ENCODE data around the gene AIMP2.
A peak's percentile ranks its signal among the peaks of the same experiment; 100 is the strongest.
"Not testable (repeated sequence)": the region's sequence is repeated elsewhere in the genome, so short reads cannot be mapped to it uniquely, and the experiment has no call there.

Gene AIMP2

DNA sequence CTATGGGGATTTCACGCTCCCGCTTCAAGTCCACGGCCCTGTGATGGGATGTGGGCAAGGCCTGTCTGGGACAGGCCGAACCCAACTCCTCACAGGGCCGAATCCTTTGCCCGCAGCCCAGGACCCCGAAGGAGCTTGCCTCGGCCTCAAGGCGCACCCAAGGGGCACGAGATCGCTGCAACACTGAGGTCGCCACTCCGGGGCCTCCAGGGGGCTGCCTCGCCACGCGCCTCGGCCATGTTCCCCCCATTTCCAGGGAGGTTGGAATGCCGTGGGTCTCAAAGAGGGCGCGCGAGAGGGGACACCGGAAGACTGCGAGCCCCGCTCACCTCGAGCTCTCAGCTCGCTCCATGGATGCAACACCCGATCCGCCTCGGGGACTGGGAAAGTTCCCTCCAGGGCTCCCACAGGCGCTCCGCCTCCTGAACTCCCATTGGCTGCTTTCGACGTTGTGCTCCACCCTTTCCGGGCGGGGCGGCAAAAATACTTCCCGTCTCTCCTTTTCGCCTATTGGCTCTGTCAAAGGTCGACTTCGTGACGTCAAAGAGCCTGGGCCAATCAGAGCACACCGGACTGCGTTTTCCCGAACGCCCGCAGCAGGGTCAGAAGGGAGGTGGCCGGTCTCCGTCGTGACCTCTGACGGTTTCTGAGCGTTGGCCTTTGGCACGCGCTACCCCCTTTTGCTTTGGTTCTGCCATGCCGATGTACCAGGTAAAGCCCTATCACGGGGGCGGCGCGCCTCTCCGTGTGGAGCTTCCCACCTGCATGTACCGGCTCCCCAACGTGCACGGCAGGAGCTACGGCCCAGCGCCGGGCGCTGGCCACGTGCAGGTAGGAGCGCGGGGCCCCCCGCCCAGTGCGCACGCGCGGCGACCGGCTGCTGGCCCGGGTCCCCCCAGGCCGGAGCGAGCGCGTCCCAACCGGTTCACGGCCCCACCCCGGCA is at the start of gene AIMP2, which contains the start of gene PMS2:
Gene AIMP2, plus strand, starts transcription at position 605 of the 944 bp plus-strand sequence. Its CDS starts 92 bp downstream, at position 697.
Gene PMS2, minus strand, starts transcription at position 382 of the 944 bp plus-strand sequence. Its CDS starts 30 bp downstream, at position 352.
- peak; percentile 100 for DNase-seq

DNA sequence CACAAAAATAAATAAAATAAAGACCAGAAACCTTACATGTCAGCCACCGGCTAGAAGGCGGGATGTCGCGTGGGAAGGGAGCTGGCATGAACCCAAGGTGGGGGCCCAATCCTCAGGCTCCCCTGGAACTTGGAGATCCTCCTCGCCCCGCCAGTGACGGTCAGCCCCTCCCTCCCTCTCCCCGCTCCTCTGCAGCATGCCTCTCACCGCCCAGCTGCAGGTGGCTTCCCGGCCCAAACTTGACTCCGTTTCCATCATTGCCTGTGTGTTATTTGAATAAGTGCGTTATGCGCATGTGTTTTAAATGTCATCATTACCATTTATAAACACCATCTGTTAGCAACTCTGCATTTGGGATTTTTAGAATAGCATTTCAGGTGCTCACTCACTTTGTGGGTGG is 45.9 kb upstream of the AIMP2 start:
- not testable (repeated sequence) for DNase-seq

DNA sequence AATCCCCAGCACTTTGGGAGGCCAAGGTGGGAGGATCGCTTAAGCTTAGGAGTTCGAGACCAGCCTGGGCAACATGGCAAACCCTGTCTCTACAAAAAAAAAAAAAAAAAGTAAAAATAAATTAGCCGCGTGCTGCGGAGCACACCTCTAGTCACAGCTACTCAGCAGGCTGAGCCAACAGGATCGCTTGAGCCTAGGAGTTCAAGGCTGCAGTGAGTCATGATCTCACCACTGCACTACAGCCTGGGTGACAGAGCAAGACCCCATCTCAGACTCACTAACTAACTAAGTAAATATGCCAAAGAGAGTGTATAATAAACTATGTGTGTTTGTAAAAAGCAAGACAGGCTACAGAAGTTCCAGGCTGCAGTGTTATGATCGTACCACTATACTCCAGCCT is 45.3 kb upstream of the AIMP2 start:
- not testable (repeated sequence) for DNase-seq

DNA sequence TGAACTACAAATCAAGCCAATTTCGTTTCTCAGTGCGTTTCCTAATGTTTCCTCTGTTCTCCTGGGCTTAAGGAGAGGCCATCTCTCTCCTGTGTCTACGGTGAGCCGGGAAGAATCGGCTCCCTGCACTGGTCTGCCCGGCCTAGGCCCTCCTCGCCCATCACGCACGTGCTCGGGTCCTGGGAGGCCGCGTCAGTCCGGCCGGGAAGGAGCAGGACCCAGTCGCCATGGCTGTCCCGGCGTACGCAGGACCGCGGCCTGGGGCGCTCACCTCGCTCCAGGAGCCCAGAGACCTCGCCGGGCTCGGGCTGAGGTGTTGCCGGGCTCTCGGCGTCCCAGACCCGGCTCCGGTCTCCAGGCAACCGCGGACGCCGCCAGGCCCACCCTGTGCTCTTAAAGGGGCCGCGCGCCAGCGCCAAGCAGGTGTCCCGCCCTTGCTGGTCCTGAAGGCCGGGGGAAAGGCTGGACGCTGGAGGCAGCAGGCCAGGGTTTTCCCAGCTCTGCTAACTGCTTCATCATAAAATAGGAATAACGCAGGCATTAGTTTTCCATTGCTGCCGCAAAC is 38.6 kb upstream of the AIMP2 start, which contains the start of gene RSPH10B:
Gene RSPH10B, minus strand, starts transcription at position 343 of the 565 bp plus-strand sequence. CDS start 3,573 bp downstream, outside the sequence.
- DNase-seq: not testable (repeated sequence)

DNA sequence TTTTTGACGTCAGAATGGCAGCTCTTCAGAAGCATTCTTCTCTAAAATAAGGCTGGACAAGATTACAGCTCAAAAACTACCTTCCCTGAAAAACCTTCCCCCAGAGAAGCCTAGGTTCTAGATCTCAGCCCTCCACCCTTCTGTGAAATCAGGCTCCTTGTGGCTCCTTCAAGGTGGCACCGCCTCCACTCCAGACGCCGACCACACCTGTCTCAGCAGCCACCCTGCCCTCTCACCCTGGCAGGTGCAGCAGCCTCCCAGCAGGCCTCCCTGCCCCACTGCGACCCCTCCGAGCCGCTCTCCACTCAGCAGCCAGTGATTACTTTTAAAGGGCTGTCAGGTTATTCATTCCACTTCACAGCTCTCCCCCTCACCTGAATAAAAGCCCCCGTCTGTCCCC is 35.5 kb upstream of the AIMP2 start:
- DNase-seq: not testable (repeated sequence)

DNA sequence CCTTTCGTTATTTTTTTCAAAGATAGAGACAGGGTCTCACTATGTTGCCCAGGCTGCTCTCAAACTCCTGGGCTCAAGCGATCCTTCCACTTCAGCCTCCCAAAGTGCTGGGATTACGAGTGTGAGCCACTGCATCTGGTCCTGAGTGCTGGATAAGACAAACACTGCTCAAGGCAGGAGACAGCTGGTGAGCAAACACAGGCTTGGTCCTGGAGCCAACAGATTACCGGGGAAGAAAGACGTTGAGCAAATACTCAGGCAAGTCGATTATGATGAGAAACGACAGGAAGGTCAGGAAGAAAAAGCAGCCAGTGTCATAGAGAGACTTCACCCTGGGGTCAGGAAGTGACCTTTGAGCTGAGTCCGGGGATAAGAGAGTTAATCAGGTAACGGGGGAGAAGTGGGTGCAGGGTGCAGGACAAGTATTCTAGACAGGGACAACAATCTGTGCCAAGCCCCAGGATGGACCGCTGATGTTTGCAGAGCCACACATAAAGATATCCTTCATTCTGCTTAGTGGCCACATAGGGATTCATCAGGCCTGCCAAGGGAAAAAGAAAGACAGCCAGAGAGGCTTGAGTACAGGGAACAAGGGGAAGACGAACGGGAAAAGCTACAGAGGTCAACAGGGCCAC is 29.3 kb upstream of the AIMP2 start:
- DNase-seq: not testable (repeated sequence)

DNA sequence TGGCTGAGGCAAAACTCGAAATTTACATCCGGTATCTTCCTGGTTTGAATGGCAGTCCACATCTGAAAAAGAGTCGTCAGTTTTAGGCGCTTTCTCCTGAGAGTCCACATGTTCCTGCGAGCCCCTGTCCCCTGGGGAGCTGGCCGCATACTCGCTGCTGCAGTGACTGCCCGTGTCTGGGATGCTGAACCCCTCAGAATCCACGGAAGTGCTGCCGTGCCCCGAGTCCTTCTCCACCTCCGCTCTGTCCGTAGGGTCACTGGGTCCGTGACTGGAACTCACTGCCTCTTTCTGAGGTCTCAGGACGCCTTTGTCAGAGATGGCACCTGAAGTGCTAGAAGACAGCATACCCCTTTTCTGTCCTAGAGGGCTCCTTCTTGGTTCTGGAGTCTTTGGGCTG is 22.0 kb upstream of the AIMP2 start:
- DNase-seq: not testable (repeated sequence)

DNA sequence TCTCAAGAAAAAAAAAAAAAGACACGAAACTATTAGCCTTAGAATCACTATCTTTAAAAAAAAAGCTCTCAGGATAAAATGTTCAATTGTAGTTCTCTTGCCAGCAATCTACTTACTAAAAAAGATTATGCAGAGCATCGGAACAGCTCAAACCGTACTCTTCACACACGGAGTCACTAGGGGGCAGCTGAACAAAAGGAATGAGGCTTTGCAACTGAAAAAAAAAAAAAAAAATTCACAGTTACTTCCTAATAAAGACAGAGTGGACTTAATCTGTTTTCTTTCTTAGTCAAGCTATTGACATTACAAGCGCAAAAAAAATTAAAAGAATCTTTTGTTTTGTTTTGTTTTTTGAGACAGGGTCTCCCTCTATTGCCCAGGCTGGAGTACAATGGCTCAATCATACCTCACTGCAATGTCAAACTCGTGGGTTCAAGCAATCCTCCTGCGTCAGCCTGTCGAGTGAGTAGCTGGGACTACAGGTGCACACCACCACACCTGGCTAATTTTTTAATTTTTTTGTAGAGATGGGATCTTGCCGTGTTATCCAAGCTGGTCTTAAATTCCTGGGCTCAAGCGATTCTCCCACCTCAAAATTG is 11.8 kb upstream of the AIMP2 start:
- DNase-seq: peak; percentile 74

DNA sequence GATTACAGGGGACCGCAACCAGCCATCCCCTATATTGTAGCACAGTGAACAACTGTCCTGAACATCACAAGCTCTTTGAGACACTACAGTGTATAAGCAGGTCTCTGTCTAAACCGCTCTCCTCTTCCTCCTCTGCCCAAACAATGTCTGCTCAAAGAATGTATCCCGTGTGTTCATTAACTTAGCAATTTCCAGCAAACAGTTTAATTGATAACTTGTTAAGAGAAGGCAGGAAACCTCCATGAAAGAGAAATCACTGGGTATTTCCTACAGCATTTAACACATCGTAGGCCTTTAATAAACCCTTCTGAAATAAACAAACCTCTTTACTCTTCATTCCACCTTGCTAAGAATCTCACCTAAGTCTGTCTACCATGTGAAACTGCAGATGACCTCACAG is 1.7 kb upstream of the AIMP2 start:
- DNase-seq: no peak

DNA sequence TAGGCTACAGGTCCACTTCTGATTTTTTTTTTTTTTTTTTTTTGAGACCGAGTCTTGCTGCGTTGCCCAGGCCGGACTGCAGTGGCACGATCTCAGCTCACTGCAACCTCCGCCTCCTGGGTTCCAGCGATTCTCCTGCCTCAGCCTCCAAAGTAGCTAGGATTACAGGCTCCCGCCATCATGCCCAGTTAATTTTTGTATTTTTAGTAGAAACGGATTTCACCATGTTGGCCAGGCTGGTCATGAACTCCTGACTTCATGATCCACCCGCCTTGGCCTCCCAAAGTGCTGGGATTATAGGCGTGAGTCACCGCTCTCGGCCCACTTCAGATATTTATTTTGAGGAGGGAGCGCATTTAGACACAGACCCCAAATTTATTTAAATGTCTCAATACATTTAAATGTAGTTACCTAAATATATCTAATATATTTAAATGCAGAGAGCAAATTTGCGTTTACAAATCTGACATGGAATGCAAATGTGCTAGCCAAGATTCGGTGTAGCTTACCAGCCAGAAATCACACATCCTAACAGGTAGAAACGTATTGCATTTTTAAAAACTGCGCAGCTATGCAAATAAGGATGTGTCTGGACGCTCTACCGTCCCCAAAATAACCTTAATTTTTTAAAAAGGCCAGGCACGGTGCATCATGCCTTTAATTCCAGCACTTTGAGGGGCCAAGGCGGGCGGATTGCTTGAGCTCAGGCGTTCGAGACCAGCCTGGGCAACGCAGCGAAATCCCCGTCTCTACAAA is 1.1 kb upstream of the AIMP2 start:
- DNase-seq: not testable (repeated sequence)

DNA sequence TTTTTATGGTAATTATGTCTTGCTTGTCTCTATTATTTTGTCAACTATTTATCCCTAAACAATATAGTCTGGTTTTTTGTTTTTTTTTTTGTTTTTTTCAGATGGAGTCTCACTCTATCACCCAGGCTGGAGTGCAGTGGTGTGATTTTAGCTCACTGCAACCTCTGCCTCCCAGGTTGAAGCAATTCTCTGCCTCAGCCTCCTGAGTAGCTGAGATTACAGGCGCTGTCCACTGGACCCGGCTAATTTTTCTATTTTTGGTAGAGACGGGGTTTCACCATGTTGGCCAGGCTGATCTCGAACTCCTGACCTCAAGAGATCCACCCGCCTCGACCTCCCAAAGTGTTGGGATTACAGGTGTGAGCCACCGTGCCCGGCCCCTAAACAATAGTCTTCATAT is 1.3 kb downstream of the AIMP2 start:
- not testable (repeated sequence) for DNase-seq

DNA sequence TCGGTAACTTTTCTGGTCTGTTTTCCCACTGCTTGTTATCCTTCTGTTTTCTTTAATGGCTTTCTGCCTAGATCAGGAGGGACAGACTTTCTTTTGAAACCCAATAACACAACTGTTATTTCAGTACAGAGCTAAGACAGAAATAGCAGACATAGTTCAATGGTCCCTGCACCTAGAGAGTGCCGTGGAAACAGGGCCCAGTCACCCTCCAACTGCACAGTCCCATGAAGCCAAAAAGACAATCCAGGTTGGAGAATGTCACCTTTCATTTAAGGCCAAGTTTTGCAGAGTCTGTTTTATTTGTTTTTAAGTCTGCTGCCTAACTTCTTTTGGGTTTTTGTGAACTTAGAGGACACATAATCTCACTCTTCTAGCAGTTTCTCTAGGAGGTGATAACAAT is 2.5 kb downstream of the AIMP2 start:
- DNase-seq: no peak

DNA sequence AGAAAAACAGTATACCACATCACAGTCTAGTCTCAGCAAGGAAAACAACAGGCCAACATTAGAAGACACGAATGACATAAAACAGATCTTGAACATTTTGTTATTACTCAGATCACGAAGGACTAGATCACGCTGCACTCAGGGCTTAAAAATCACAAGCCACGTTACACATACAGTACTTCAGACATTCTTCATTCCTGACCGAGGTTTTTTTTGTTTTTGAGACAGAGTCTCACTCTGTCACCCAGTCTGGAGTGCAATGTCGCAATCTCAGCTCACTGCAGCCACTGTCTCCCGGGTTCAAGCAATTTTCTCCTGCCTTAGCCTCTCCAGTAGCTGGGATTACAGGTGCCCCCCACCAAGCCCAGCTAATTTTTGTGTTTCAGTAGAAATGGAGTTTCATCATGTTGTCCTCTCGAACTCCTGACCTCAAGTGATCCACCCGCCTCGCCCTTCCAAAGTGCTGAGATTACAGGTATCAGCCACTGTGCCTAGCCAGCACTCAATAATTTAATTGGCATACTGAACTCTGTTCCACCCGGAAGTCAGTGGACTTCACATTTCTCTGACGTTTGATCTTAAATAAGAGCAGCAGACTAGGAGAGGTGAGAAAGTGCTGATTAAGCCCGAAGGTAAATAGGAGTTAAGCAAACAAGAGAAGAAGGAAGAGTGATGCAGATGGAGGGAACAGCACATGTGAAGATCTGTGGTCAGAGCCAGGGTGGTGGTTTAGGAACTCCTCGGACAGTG is 3.5 kb downstream of the AIMP2 start:
- DNase-seq: no peak

DNA sequence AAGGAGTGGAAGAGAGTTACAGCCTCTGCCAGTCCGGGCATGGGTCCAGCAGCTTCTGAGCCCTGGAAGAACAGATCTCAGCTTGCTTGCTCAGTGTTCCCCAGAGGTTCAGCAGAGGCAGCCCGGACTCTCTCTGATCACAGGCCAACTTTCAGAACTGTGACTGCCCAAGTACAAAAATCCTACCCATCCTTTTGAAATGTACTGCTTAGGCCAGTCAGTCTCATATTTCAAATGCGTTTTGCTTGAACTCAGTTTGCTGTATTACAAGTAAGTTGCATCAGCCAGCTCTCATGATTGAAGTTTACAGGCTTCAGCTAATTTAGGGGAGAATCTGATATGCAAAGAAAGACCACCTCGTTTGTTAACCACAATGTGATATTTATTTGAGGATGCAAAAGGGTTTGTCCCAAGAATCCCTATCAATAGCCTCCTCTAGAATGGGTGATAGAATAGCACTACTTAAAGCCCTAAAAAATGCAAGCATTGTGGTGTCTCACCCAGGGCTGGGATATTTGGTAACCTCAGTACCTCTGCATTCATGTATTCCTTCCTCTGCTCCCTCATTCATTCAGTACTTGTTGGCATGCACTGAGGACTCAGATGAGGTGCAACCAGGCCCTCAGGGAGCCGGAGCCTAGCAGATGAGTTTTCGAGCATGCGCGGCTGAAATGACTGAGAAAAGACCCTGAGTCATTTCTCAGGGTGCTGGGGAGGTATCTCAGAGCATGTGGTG is 7.0 kb downstream of the AIMP2 start:
- DNase-seq: no peak

DNA sequence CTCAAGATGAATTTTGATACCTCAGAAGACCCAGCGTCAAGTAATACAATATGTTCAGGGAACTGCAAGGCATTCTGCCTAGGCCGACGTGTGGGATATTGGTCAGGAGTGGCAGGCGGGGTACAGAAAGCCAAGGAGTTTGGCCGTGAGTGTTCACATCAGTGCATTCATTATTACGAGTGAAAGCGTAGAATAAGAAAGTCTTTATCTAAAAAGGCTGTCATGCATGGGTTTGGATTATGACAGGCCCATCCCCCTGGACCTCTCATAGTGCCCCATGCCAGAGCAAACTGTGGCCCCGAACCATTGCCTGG is 7.5 kb downstream of the AIMP2 start:
- DNase-seq: no peak

DNA sequence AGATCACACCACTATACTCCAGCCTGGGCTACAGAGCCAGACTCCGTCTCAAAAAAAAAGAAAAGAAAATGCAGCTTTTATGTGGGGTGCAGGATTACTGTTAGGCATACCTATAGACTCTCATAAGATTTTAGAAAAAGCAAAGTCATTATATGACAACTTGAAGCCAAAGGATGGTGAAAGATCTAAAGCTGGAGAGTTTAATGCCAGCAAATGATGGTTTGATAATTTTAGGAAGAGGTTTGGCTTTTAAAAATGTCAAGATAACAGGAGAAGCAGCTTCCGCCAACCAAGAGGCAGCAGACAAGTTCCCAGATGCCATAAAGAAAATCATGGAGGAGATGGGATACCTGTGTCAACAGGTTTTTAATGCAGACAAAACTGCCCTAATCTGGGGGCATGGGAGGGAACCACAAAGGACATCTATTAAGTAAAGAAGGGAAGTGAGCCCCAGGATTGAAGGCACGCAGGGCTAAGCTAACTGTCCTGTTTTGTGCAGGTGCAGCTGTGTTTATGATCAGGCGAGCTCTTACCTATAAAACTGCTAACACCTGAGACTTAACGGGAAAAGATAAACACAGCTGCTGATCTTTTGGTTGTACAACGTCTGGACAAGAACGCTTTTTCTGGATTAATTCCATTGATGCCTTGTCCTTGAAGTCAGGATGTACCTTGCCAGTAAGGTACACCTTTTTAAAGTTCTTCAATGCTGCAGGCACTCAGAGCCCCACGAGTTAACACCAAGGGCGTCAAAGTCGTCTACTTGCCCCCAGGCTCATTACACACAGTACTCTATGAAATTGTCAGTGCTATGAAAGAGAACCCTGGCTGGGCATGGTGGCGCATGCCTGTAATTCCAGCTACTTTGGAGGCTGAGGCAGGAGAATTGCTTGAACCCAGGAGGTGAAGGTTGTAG is 11.6 kb downstream of the AIMP2 start:
- DNase-seq: no peak

DNA sequence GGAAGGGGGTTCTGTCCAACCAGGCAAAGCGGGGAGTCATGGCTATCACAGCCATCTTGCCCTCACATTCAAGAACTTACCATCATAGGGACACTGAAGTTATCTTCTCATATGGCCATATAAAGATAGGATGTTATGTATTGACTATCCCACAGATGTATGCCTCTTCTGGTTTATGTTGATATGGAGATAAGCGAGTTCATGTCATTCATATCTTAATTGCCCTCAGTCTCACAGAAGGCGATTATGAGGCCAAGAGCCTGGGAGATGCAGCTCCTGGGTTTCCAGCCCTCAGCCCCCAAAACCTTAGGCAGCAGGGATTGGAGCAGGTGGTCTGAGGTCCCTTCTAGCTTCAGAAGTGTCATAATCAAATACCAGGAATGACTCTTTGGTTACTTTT is 13.6 kb downstream of the AIMP2 start:
- DNase-seq: no peak

DNA sequence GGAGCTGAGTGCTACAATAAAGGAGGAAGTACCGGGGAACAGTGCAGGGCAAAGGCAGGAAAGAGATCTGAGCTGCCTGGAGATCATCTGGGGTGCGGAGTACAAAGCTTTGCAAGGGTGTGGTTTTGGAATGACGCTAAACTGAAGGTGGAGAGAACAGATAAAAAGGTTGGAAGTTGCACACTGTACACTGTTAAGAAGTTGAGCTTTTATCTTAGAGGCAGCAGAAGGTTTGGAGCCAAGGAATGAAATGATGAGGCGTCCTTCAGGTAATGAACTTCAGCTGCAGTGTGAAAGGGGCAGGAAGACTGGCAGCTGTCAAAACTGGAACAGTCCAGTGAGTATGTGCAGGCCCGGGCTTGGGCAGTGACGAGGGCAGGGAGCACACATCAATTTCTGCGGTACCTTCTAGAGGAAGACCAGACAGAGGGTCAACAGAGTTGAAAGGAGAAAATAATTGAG is 14.9 kb downstream of the AIMP2 start:
- DNase-seq: no peak

DNA sequence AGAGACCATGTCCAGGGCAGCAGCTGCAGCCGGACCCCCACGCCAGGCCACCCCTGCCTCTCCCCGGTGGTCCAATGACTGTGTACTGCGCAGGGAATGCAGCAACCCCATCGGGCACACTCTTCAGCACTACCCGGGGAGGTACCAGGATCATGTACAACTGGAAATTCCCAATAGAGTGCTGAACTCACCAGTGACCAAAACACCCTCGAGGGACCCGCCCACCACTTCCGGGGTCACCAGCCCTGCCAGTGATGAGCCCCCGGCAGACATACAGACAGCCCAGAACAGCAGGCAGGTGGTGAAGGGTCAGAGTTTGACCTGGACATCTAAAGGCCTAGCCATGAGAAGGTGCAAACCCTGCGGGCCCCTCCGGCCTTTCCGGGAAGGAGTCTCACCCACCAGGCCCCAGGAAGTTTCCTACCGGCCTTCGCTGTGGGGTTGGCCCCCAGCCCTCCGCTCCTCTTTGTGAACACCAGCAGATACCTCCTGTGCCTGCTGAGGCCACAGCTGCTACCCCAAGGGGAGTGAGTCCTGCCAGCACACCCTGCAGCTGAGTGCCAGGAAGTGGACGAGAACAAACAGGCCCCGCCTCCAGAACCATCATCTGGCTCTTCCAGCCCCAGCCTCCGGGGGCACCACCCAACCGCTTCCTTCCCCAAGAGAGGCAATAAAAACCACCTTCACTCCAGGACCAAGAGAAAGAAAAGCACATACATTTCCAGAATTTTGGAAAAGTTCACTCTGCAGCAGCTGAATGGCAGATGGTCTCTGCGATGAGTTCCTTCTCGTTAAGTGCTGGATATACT is 17.1 kb downstream of the AIMP2 start:
- peak; percentile 87 for DNase-seq

Data from inflammatory macrophage treated with lipopolysaccharide for 4 hours (primary cell).